Measurements from ENCODE around the gene SPRR2E.

Gene SPRR2E

GRCh38 chr1:153100245-153100644, 5.9 kb upstream of the SPRR2E start:
- DNase-seq (ENCODE audit: low read depth in 2 of 2), result peak in 1 of 2 donors; percentile 24
- no peak for TF ChIP-seq CTCF (IDR thresholded peaks at IDR 0.05; ENCODE audit: low read depth, low read length)
- no peak overlapping the region for H3K4me3 ChIP-seq (replicated peaks in 1 of 2; ENCODE audit: low read depth in 2 of 2, low read length in 2 of 2)

- no peak for DNase-seq (ENCODE audit: low read depth in 2 of 2)
- no peak for TF ChIP-seq CTCF (IDR thresholded peaks at IDR 0.05; ENCODE audit: low read depth, low read length)
- H3K4me3 ChIP-seq (replicated peaks in 1 of 2; ENCODE audit: low read depth in 2 of 2, low read length in 2 of 2), result no peak overlapping the region
Observed at GRCh38 chr1:153099461-153100045, 5.2 kb upstream of the SPRR2E start.

GRCh38 chr1:153095764-153096163, 1.4 kb upstream of the SPRR2E start:
- no peak overlapping the region for H3K4me3 ChIP-seq (replicated peaks in 1 of 2; ENCODE audit: low read depth in 2 of 2, low read length in 2 of 2)
- DNase-seq (ENCODE audit: low read depth in 2 of 2), result no peak
- no peak for TF ChIP-seq CTCF (IDR thresholded peaks at IDR 0.05; ENCODE audit: low read depth, low read length)

- no peak for TF ChIP-seq CTCF (IDR thresholded peaks at IDR 0.05; ENCODE audit: low read depth, low read length)
- H3K4me3 ChIP-seq (replicated peaks in 1 of 2; ENCODE audit: low read depth in 2 of 2, low read length in 2 of 2), result no peak overlapping the region
- no peak for DNase-seq (ENCODE audit: low read depth in 2 of 2)
Observed at GRCh38 chr1:153087652-153088051, 6.7 kb downstream of the SPRR2E start.

- no peak for TF ChIP-seq CTCF (IDR thresholded peaks at IDR 0.05; ENCODE audit: low read depth, low read length)
- DNase-seq (ENCODE audit: low read depth in 2 of 2), result no peak
- no peak overlapping the region for H3K4me3 ChIP-seq (replicated peaks in 1 of 2; ENCODE audit: low read depth in 2 of 2, low read length in 2 of 2)
Observed at GRCh38 chr1:153081736-153082135, 12.6 kb downstream of the SPRR2E start.

GRCh38 chr1:153072806-153073726, 21.3 kb downstream of the SPRR2E start:
- no peak overlapping the region for H3K4me3 ChIP-seq (replicated peaks in 1 of 2; ENCODE audit: low read depth in 2 of 2, low read length in 2 of 2)
- TF ChIP-seq CTCF (IDR thresholded peaks at IDR 0.05; ENCODE audit: low read depth, low read length), result no peak
- DNase-seq (ENCODE audit: low read depth in 2 of 2), result no peak
